ENCODE measurements around the gene GLRX5.

GLRX5 gene

DNA sequence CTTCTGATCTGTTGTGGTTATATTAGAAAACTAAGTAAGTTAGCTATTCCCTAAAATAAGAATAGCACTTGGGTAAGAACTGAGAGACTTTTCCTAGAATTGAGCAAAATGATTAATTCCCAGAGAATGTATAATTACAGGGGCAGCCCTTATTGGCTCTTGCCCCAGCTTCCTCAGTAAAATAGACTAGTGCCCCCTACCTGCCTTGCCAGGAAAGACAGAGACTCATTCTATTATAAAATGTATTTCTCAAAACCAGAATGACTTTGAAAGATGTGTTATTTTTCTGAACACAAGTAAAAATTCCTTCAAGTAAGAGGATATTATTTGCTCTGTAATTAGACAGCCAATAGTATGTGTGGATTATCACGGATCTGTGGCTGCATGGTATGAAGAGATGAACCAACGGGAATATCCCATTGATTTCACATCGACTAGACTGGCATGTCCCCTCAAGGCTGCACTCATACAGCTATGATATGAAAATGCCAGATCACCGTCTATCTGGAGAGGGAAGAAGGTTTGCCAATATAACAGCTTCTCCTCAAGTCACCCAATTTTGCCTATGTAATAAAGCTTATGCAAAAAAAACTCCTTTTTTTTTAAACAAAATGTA is 7.4 kb upstream of the GLRX5 start:
- TF ChIP-seq, protein P1, sequence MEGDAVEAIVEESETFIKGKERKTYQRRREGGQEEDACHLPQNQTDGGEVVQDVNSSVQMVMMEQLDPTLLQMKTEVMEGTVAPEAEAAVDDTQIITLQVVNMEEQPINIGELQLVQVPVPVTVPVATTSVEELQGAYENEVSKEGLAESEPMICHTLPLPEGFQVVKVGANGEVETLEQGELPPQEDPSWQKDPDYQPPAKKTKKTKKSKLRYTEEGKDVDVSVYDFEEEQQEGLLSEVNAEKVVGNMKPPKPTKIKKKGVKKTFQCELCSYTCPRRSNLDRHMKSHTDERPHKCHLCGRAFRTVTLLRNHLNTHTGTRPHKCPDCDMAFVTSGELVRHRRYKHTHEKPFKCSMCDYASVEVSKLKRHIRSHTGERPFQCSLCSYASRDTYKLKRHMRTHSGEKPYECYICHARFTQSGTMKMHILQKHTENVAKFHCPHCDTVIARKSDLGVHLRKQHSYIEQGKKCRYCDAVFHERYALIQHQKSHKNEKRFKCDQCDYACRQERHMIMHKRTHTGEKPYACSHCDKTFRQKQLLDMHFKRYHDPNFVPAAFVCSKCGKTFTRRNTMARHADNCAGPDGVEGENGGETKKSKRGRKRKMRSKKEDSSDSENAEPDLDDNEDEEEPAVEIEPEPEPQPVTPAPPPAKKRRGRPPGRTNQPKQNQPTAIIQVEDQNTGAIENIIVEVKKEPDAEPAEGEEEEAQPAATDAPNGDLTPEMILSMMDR (conservative IDR thresholded peaks at IDR 0.05): peak; percentile 91
- no peak for TF ChIP-seq ZFX (IDR thresholded peaks at IDR 0.05)
- no peak overlapping the region for H3K27ac ChIP-seq

DNA sequence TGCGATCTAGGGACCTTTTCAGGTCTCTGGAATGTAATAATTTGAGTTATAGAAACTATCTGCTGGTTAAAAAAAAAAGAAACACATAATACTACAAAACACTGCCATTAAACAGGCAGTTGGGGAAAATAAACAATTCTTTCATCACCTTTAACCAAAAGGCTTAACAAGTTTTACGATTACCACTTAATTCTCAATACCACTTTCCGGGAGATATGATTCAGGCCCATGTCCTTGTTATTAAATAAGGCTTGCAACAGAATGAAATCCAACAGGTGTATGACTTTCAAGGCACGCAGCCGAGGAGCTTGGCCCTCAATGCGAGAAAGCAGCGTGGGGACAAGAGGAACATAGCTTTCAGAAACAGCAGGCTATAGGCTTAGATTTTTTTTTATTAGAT is 5.6 kb upstream of the GLRX5 start:
- no peak for TF ChIP-seq ZFX (IDR thresholded peaks at IDR 0.05)
- TF ChIP-seq, protein P1 (conservative IDR thresholded peaks at IDR 0.05): no peak
- no peak overlapping the region for H3K27ac ChIP-seq

DNA sequence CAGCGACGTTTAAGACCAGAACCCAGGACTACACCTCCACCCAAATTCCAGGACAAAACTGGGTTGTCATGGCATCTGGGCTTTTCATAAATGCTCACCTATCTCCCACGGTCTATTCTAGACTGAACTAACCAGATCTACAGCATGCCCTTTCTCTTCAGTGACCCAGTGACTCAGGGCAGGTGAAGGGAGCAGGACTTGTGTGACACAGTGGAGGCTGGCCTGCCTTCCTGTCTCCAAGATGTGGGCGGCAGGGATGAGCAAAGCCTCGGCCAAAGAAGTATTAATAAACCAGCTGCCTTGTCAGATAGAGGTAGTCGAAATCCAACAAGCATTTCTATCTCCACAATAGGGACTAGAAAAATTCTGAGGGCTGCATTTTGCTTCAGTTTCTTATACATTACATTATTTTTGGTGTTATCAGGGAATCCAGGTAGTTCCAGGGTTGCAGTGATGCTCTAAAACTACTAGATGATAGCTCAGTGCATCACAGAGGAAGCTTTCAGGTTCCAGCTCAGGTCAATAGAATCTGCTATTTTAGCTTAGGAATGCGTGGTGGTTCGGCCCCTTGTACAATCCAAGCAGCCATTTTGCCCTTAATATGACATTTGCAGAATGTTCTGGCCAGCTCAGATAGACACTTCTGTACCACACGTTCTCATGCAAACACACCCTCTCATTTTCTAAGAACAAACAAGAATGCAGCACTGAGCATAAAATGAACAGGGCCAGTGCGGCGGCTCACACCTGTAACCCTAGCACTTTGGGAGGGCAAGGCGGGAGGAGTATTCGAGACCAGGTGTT is 4.2 kb upstream of the GLRX5 start:
- TF ChIP-seq ZFX (IDR thresholded peaks at IDR 0.05): no peak
- TF ChIP-seq, protein P1 (conservative IDR thresholded peaks at IDR 0.05): no peak
- no peak overlapping the region for H3K27ac ChIP-seq

DNA sequence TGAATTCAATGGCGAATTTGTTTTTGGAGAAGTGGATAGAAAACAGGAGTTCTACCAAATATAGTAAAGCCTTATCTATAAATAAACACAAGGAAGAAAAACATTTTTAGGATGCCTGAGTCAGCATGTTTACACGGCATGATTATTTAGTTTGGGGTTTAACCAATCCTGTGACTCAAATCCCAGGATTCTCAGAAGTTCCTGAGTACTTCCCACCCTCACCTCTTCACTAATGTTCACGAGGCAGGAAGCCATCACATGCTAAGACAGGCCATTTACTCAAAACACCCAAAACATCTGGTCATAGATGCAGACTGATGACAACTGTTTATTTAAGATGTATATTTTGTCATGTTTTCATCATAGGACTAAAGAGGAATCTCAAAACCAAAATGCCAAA is 3.4 kb upstream of the GLRX5 start:
- H3K27ac ChIP-seq: no peak overlapping the region
- TF ChIP-seq ZFX (IDR thresholded peaks at IDR 0.05): no peak
- TF ChIP-seq, protein P1 (conservative IDR thresholded peaks at IDR 0.05): no peak

DNA sequence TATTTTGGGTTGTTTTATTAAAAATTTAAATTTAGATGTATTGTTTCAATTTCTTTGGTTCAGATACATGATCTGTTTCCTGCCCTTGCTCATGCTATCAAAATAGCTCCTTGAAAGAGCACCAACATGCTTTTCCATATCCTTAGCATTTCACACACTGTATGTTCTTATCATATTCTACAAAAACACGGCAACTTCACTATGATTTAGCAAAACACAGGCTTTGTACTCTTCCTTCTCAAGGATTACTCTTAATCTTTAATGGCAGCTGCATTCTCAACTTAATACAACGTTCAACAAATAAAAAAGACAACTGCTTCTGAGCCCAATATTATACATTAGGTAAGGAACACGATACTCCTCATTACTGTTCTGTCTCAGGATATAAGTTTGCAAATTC is 2.9 kb upstream of the GLRX5 start:
- TF ChIP-seq, protein P1 (conservative IDR thresholded peaks at IDR 0.05): no peak
- no peak for TF ChIP-seq ZFX (IDR thresholded peaks at IDR 0.05)
- no peak overlapping the region for H3K27ac ChIP-seq

DNA sequence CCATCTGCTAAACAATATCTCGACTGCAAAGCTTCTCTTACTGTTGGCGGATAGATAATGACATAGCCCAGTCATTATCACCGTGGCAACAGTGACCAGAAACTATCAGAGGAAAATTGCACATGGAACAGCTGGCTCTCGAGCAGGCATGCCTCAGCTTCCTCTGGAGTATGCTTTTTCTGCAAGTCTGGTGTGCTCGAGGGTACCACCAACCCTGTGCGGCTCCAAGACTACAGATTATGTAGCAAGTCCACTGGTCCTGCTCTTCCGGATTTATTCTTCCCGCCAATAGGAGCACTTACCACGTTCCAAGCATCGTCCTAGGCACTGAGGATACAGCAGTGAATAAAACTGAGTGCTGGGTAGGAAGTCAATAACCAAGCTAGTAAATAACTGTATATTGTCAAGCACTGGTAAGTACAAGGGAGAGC is 1.4 kb upstream of the GLRX5 start:
- TF ChIP-seq, protein P1 (conservative IDR thresholded peaks at IDR 0.05): no peak
- no peak for TF ChIP-seq ZFX (IDR thresholded peaks at IDR 0.05)

DNA sequence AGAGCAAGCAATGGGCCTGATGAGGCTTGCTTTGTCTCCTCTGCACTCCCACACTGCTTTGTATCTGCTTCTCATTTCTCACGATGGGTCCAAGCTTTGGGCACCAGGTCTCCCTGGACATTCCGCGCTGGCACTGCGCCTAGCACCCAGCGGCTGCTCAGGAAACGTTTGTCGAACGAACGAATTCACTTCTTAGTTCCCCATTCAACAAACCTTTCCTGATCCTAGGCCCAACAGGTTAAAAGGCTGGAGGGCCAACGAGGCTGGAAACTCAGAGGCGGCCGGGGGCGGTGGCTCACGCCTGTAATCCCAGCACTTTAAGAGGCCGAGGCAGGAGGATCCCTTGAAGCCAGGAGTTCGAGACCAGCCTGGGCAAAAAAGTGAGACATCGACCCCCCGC is 1.0 kb upstream of the GLRX5 start:
- TF ChIP-seq ZFX (IDR thresholded peaks at IDR 0.05): no peak
- TF ChIP-seq, protein P1 (conservative IDR thresholded peaks at IDR 0.05): no peak

More for the DNA sequence above, 1.4 kb upstream of the GLRX5 start:
- H3K27ac ChIP-seq: peak overlapping the region; percentile 90

More for the DNA sequence above, 1.0 kb upstream of the GLRX5 start:
- H3K27ac ChIP-seq: peak overlapping the region; percentile 90

All from C4-2B (cell line).